GM12892 (cell line): ENCODE results near the gene RTEL1.

ENCODE experiments used
- POLR2A ChIP-seq: IDR thresholded peaks from 2 replicates; pipeline ENCODE4 v1.6.1; 2011; ENCODE audit warnings: low read depth, low read length, control low read depth
- POLR2AphosphoS5 ChIP-seq: IDR thresholded peaks from 2 replicates; pipeline ENCODE4 v1.6.1; 2011; ENCODE audit warnings: low read depth, low read length, control low read depth
- TAF1 ChIP-seq: IDR thresholded peaks from 2 replicates; pipeline ENCODE4 v1.6.1; 2011; ENCODE audit warnings: low read depth, mild to moderate bottlenecking, control low read depth, low read length, borderline replicate concordance

- TF ChIP-seq POLR2AphosphoS5 = no peak
- TF ChIP-seq POLR2A = no peak
- no peak for TF ChIP-seq TAF1
Observed at GRCh38 chr20:63681609-63682142, 23.6 kb downstream of the RTEL1 start.
